HepG2 (cell line): ENCODE results near the gene DAZL. TPM values are rescaled to one million over a fixed set of nuclear protein-coding genes. Genes with fewer than 3 reads are reported as not detected.

Experiments
- ATAC-seq: fragments of 200-7000 bp; cut with Tn5 transposase; 3 replicates; pipeline ENCODE4 v1.9.1; 2020; ENCODE audit warnings: mild to moderate bottlenecking, moderate library complexity
- BruUV-seq: library from RNA; stranded (reverse); fragments of 400-500 nt; replicated peaks from 2 replicates; lab custom pipeline; 2021; lab: Mats Ljungman, UMichigan
- CTCF ChIA-PET: fragments of 300-600 bp; formaldehyde crosslinking; extraction: SDS; loops from one replicate; lab custom pipeline; 2021; ENCODE audit warnings: low total read pairs, inconsistent platforms, low intra/inter-chr PET ratio; lab: Yijun Ruan, JAX
- POLR2A ChIA-PET: fragments of 350-600 bp; sonication (Branson Sonifier 250); formaldehyde crosslinking; loops from one replicate; lab custom pipeline; 2020; ENCODE audit warnings: antibody characterized with exemption, inconsistent platforms; lab: Yijun Ruan, JAX
- DNase-seq: peaks from one replicate; pipeline ENCODE4 v3.0.0-alpha.2; 2015; ENCODE audit warnings: low spot score
- FAIRE-seq: peaks from 3 replicates; lab custom pipeline; 2011; peaks lifted over from hg19 to GRCh38; lab: Jason Lieb, UNC
- H2AFZ ChIP-seq: one replicate; pipeline ENCODE4 v1.6.1; 2011; ENCODE audit warnings: low read length, inconsistent platforms
- H3K27ac ChIP-seq: fragments of 300-600 bp; 3 replicates; pipeline ENCODE4 v1.8.0; 2011; ENCODE audit warnings: mixed run types, mild to moderate bottlenecking, mixed read lengths, low read length, inconsistent platforms; ENCODE audit not compliant: insufficient read depth; ENCODE audit errors: extremely low read length
- H3K27me3 ChIP-seq, 2 experiments: fragments of 200-600 bp in 1 of 2; 2 replicates in 1 of 2; 3 replicates in 1 of 2; pipeline versions ENCODE4 v1.6.0 to v1.8.0; 2011; ENCODE audit warnings: low read length in 2 of 2, mild to moderate bottlenecking in 2 of 2, moderate library complexity in 2 of 2, inconsistent platforms in 1 of 2; ENCODE audit not compliant: insufficient read depth in 2 of 2, control insufficient read depth in 1 of 2
- H3K36me3 ChIP-seq, 2 experiments: fragments of 200-600 bp in 1 of 2; replicated peaks in 1 of 2; 2 replicates in 1 of 2; 3 replicates in 1 of 2; pipeline versions ENCODE4 v1.5.1 to v1.8.0; 2011; ENCODE audit warnings: low read length in 2 of 2, inconsistent platforms in 1 of 2; ENCODE audit not compliant: insufficient read depth in 2 of 2, control insufficient read depth in 1 of 2
- H3K4me1 ChIP-seq: 2 replicates; pipeline ENCODE4 v1.5.1; 2012; ENCODE audit warnings: low read length, inconsistent platforms; ENCODE audit not compliant: insufficient read depth
- H3K4me2 ChIP-seq: 2 replicates; pipeline ENCODE4 v1.6.0; 2011; ENCODE audit warnings: low read depth, low read length, inconsistent platforms
- H3K4me3 ChIP-seq, 3 experiments: fragments of 200-600 bp in 1 of 3; sonication (generic), shearing (Covaris generic) in 1 of 3; replicated peaks in 1 of 3; 2 replicates each; pipeline ENCODE4 v1.5.1; 2011 to 2016; ENCODE audit warnings: low read length in 3 of 3, inconsistent platforms in 2 of 3, low read depth in 2 of 3, mild to moderate bottlenecking in 2 of 3, control low read depth in 1 of 3, mixed read lengths in 1 of 3; ENCODE audit not compliant: insufficient read depth in 1 of 3
- H3K79me2 ChIP-seq: one replicate; pipeline ENCODE4 v1.6.1; 2011; ENCODE audit warnings: low read length, inconsistent platforms; ENCODE audit not compliant: insufficient read depth
- H3K9ac ChIP-seq: 2 replicates; pipeline ENCODE4 v1.6.0; 2011; ENCODE audit warnings: mild to moderate bottlenecking, low read depth, low read length, inconsistent platforms; ENCODE audit not compliant: insufficient read depth
- H3K9me3 ChIP-seq: 2 replicates; pipeline ENCODE4 v1.5.1; 2012; ENCODE audit warnings: mild to moderate bottlenecking, low read length
- H4K20me1 ChIP-seq: 2 replicates; pipeline ENCODE4 v1.6.0; 2011; ENCODE audit warnings: inconsistent platforms, mild to moderate bottlenecking, low read length, moderate library complexity; ENCODE audit not compliant: insufficient read depth
- GRHL1 ChIP-seq: sonication (generic); formaldehyde crosslinking; conservative IDR thresholded peaks from 2 replicates; pipeline ENCODE4 v1.8.0; 2022; ENCODE audit warnings: missing genetic modification reagents
- KLF16 ChIP-seq, 2 experiments: sonication (generic) in 1 of 2; formaldehyde crosslinking in 1 of 2; IDR thresholded peaks; 2 replicates each; pipeline versions ENCODE4 v1.6.1 to v1.8.0; 2016 to 2023; ENCODE audit warnings: missing genetic modification reagents in 2 of 2, missing compliant biosample characterization in 1 of 2
- NPAS2 ChIP-seq: sonication (generic); formaldehyde crosslinking; IDR thresholded peaks from 2 replicates; pipeline ENCODE4 v1.8.0; 2022; ENCODE audit warnings: mild to moderate bottlenecking, missing genetic modification reagents, borderline replicate concordance
- NR0B2 ChIP-seq: sonication (generic); formaldehyde crosslinking; IDR thresholded peaks from 2 replicates; pipeline ENCODE4 v1.4.0; 2020; ENCODE audit warnings: mild to moderate bottlenecking, missing genetic modification reagents
- PLRG1 ChIP-seq: fragments of 450-650 bp; conservative IDR thresholded peaks from 2 replicates; pipeline ENCODE4 v1.6.1; 2016
- PRDM10 ChIP-seq: sonication (generic); formaldehyde crosslinking; IDR thresholded peaks from 2 replicates; pipeline ENCODE4 v1.4.0; 2020; ENCODE audit warnings: low read depth, missing genetic modification reagents
- RNF219 ChIP-seq: sonication (generic); formaldehyde crosslinking; IDR thresholded peaks from 2 replicates; pipeline ENCODE4 v1.5.0; 2020; ENCODE audit warnings: mild to moderate bottlenecking, missing genetic modification reagents
- SAP130 ChIP-seq: IDR thresholded peaks from 2 replicates; pipeline ENCODE4 v1.6.1; 2016; ENCODE audit warnings: low read depth
- SMC3 ChIP-seq: IDR thresholded peaks from 2 replicates; pipeline ENCODE4 v1.6.1; 2011; ENCODE audit warnings: low read length, improper control_type of control experiment
- TP53 ChIP-seq: sonication (generic); formaldehyde crosslinking; conservative IDR thresholded peaks from 2 replicates; pipeline ENCODE4 v1.4.0; 2020; ENCODE audit warnings: missing genetic modification reagents
- ZBTB10 ChIP-seq: sonication (generic); formaldehyde crosslinking; IDR thresholded peaks from 2 replicates; pipeline ENCODE4 v1.4.0; 2020; ENCODE audit warnings: missing genetic modification reagents, borderline replicate concordance
- ZC3H13 ChIP-seq: sonication (generic); formaldehyde crosslinking; IDR thresholded peaks from 2 replicates; pipeline ENCODE4 v1.8.1; 2023; ENCODE audit warnings: mild to moderate bottlenecking, missing genetic modification reagents, moderate library complexity
- ZNF441 ChIP-seq: sonication (generic); formaldehyde crosslinking; IDR thresholded peaks from 2 replicates; pipeline ENCODE4 v1.7.0; 2021; ENCODE audit warnings: missing genetic modification reagents, borderline replicate concordance
- ZNF557 ChIP-seq: sonication (generic); formaldehyde crosslinking; IDR thresholded peaks from 2 replicates; pipeline ENCODE4 v1.4.0; 2020; ENCODE audit warnings: missing genetic modification reagents
- WGBS: methylation state at CpG from one replicate; pipeline ENCODE4 v1.1.6; 2017; ENCODE audit warnings: low lambda C conversion rate; 5-methylcytosine and 5-hydroxymethylcytosine counted together
- in situ Hi-C: cut with HindIII; loops from 2 replicates; pipeline ENCODE4 v1.10.0; 2017; ENCODE audit warnings: low pct_unique_long_range_greater_than_20kb; ENCODE audit not compliant: extremely low pct_ligation_motif_present
- intact Hi-C: fragments of 100-400 bp; cut with micrococcal nuclease; formaldehyde crosslinking; loops from one replicate; pipeline ENCODE4 v1.10.0; 2022; ENCODE audit not compliant: unreplicated experiment
- polyA plus RNA-seq, 8 experiments: library from polyadenylated mRNA; depleted of rRNA in 3 of 8; stranded (reverse) in 7 of 8; unstranded in 1 of 8; fragments of >200 nt; fragmentation: Illumina TruSeq in 4 of 8; extraction: Trizol in 4 of 8; gene quantifications; 2 replicates each; pipeline versions ENCODE4 v1.2.1 to v1.2.3, GENCODE V29; 2011 to 2016; ENCODE audit warnings: low read depth in 4 of 8, missing spikeins in 1 of 8, mixed read lengths in 1 of 8; ENCODE audit not compliant: insufficient read depth in 1 of 8
- total RNA-seq, 5 experiments: library from RNA; depleted of rRNA; stranded (reverse); fragments of >200 nt; fragmentation: Illumina TruSeq; extraction: Trizol; gene quantifications; 2 replicates each; pipeline ENCODE4 v1.2.3, GENCODE V29; 2016; ENCODE audit warnings: low read depth in 1 of 5

The DAZL gene
- total and polyA plus RNA-seq, 2 of the 13 experiments (the other 11 are each of a cell fraction or from before 2014, with no cell fraction given): not detected

GRCh38 chr3:16607718-16608117 lies 2.5 kb upstream of the DAZL start:
- in situ Hi-C loops: loop anchor here (10.0 to 25.0 kb wide), 2 partner anchors 430 to 797 kb away; no protein-coding TSS in a partner anchor
- ATAC-seq (no peak), FAIRE-seq (no peak)
- Histone ChIP-seq H4K20me1 (no peaks in the 10 kb centered on the region), H3K36me3 (no peaks in the 10 kb centered on the region), H3K79me2 (no peaks in the 10 kb centered on the region)
- 3% methylated on average over 3 of the region's 3 CpGs for WGBS
- TF ChIP-seq GRHL1 (CRISPR knock-in tag) (no peak), TP53 (CRISPR knock-in tag) (no peak), ZNF441 (CRISPR knock-in tag) (no peak), ZC3H13 (no peak), NPAS2 (CRISPR knock-in tag) (no peak), RNF219 (CRISPR knock-in tag) (no peak), SAP130 (CRISPR knock-in tag) (no peak), PLRG1 (no peak), NR0B2 (CRISPR knock-in tag) (no peak), KLF16 (CRISPR knock-in tag; IDR thresholded peaks at IDR 0.05) (no peak), PRDM10 (CRISPR knock-in tag) (no peak), ZBTB10 (CRISPR knock-in tag) (no peak), ZNF557 (no peak), SMC3 (no peak)
- TF ChIP-seq, all 625 proteins: peak for 0
- POLR2A ChIA-PET: no interaction called here
- Histone ChIP-seq H3K9me3 (no peaks in the 10 kb centered on the region), H3K27me3 (no peaks in the 10 kb centered on the region), H2AFZ (no peak overlapping the region), H3K4me1 (no peaks in the 10 kb centered on the region), H3K4me3 (no peak overlapping the region), H3K4me2 (no peak overlapping the region), H3K27ac (no peak overlapping the region), H3K9ac (no peak overlapping the region)
- CTCF ChIA-PET: no interaction called here
- intact Hi-C loops: no loop called here
- no TSS peak for BruUV-seq
- no peak for DNase-seq
